Activated CD8-positive, alpha-beta memory T cell treated with anti-CD3 and anti-CD28 coated beads for 48 hours (primary cell): ENCODE measurements around the gene SPATA18.
"Not testable (repeated sequence)": the region's sequence is repeated elsewhere in the genome, so short reads cannot be mapped to it uniquely, and the experiment has no call there.

Source experiments
- DNase-seq, 3 experiments: peaks; one replicate each; pipeline ENCODE4 v3.0.0-alpha.2; 2020; ENCODE audit warnings: low read depth in 2 of 3, low spot score in 2 of 3

The SPATA18 gene

DNA sequence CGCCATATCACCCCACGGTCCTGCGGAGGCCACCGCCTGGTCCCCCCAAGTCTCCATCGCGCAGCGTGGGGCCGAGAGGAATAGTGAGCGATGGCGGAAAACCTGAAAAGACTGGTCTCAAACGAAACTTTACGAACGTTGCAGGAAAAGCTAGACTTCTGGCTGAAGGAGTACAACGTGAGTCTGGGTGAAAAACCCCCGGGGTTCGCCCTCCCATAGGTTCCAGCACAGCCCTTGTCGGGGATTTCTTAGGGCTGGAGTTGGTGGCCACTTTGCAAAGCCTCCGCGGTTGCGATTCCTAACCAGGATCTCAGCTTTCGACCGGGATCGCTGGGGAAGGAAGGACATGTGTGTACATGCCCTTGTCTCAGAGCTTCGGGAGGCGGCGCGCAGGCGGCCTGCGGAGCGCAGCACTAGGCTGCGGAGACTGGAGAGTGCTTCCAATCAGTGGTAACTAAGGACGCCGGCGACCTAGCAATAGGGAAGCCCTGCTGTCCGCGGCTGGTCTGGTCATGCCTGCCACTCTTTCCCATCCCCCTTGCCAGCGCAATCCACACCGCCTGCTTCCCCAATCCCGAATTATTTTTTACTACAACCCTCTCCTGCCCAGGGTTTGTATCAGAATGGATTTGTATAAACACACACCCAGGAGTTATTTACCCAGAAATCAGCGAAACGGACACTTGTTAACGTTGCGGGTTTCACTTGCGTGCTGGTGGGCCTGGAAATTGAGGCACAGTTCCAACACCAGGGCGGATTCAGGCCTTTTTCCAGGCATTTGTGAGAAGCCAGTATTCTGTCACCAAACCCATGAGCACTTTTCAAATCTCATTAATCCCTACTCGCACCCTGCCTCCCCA is 741 bp downstream of the SPATA18 start:
- no peak for DNase-seq

GRCh38 chr4:52052475-52052780 is 1.3 kb downstream of the SPATA18 start:
- DNase-seq, result no peak

DNA sequence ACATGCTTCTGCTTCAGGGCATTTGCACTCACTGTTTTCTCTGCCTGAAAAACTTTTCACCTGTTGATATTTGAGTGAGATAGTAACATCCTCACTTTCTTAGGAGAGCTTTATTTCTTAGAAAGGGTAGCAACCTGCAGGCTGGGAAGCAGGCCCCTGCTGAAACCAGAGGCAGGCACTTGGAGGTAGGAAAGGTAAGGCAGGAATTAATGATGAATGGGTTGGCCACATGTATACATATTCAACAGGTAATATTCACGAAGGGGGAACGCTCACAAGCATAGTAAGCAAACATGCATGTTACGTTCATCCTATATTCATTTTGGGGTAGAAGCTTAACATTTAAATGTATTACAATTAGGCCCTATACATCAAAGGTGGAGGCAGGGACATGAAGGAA is 3.1 kb downstream of the SPATA18 start:
- DNase-seq, result no peak

DNA sequence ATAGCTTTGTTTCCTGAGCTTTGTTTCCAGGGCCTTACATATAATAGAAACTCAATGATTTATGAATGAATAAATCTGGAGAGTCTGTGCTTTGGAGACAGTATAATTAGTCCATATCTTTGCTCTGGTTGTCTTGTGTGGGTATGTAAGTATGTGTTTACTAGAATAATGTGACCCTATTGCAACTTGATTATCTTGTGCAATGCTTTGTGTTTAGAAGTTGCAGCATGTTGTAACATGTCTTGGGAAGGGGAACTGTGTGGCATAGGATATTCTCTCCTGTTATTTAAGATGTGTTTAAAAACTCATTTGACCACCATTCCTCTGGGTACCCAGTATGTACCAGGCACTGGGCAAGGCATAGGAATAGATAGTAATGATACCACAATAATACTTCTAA is 6.1 kb downstream of the SPATA18 start:
- DNase-seq, result no peak

- DNase-seq, result no peak
These were observed 7.2 kb downstream of the SPATA18 start for GRCh38 chr4:52058275-52058674.

DNA sequence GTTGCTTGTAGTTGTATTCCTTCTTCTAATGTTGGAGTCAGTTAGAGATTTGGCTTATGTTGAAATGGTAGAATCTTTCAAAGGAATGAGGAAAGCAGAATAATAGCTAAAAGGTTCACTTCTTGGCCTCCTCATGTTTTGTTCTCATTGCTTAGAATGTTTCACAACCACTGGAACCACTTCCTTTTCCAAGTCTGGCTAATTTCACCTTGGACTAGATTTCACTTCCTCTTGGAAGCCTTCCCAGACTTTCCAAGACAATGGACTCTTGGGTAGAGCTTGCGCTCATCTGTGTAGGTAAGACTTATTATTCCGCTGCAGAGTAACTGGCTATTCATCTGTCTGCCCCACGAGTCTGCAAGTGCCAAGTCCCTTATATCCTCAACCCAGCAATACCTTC is 8.3 kb downstream of the SPATA18 start:
- DNase-seq, result no peak

- no peak for DNase-seq
These were observed 18.5 kb downstream of the SPATA18 start for GRCh38 chr4:52069571-52069970.

DNA sequence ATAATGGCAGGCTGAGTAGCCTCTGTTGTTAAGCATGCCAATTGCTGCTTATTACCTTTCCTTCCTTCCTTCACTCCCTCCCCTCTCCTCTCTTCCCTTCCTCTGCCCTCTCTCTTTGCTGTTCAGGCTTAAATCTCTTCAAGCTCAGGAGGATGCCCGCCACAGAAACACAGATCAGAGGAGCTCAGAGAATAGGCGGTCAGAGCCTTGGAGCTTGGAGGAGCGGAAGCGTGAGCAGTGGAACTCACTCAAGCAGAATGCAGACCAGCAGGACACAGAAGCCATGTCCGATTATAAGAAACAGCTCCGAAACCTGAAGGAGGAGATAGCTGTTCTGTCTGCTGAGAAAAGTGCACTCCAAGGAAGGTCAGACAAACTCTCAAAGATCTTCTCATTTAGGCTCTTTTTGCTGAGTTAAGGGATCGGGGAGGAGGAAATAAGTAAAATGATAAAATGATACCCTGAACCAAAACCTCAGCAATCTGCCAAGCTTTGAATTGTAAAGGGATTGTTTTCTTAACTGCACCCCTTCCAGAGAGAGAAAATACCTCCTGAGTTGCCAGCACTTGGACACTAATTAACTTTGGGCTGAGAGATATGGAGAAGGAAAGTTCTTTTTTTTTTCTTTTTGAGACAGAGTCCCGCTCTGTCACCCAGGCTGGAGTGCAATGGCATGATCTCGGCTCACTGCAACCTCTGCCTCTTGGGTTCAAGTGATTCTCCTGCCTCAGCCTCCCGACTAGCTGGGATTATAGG is 20.9 kb downstream of the SPATA18 start:
- no peak for DNase-seq

- DNase-seq, result no peak
These were observed 25.6 kb downstream of the SPATA18 start for GRCh38 chr4:52076731-52077130.

DNA sequence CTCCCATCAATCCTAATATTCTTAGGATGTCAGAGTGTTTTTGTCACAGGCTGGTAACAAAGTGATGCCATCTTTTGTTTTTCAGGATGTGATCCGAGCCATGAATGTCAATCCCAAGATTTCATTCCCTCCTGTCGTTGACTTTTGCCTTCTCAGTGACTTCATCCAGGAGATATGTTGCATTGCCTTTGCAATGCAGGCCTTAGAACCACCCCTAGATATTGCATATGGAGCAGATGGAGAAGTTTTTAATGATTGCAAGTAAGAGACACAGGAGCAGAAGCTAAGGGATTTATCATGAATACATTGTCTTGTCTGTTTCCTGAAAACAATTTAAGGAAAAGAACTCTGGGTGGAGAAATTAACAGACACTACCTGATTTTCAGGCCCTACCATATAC is 28.6 kb downstream of the SPATA18 start:
- DNase-seq, result no peak

DNA sequence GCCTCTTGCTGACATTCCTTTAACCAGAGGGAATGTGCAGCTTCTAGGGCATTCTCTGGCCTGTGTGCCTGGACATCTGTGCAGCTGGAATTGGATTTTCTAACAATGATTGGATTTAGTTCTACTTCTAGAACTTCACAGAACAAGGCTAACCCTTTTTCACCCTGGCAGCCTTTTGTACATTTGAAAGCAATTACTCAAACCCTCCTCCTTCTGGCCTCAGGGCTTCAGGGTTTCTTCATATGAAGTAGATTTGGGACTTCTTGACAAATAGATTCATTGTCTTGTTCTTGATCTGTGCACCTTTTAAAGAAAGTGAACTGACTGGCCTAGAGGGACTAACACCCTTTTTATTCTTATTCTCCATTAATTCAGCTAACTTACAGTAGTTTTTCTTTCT is 30.1 kb downstream of the SPATA18 start:
- no peak for DNase-seq

- DNase-seq, result not testable (repeated sequence)
These were observed 35.3 kb downstream of the SPATA18 start for GRCh38 chr4:52086425-52086824.

- DNase-seq, result no peak
These were observed 40.7 kb downstream of the SPATA18 start for GRCh38 chr4:52091801-52092200.

DNA sequence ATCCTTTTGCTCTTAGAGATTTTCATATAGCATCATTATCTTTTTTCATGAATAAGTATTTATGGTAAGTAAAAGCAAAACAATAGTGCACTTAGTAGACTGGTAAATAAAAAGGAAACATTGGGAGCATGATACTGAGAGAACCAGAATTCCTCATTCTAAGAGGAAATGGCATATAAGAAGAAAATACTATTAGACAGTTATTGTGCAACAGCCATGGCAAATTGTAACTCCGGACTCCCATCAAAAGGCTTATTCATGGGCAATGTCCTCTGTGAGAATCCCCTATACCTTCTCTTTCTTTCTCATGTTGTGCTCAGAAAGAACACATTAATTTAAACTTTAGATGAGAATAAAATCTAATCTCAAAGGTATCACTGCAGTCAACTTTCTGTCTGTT is 42.4 kb downstream of the SPATA18 start:
- no peak for DNase-seq

- no peak for DNase-seq
These were observed 43.5 kb downstream of the SPATA18 start for GRCh38 chr4:52094376-52095145.

GRCh38 chr4:52095374-52095773 is 44.3 kb downstream of the SPATA18 start:
- DNase-seq, result no peak

DNA sequence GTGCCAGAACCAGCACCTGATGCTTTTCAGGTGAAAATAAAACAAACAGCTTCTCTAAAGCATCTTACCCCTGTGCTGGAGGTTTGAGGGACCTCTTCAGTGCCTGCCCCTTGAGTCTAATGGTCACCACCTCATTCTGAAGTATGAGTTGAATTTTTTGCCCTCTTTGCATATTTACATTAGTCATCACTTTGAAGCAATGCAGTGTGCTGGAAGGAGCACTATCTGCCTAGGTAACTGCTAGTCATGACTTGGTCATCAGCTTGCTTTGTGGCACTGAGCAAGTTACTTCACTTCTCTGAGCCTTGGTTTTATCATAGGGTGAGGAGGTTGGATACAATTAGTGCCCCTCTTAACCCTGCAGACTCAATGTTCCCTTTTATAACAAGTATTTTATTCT is 44.9 kb downstream of the SPATA18 start:
- DNase-seq, result no peak

- no peak for DNase-seq
These were observed 47.5 kb downstream of the SPATA18 start for GRCh38 chr4:52098618-52099017.

GRCh38 chr4:52099860-52100461 is 48.9 kb downstream of the SPATA18 start:
- DNase-seq, result no peak

DNA sequence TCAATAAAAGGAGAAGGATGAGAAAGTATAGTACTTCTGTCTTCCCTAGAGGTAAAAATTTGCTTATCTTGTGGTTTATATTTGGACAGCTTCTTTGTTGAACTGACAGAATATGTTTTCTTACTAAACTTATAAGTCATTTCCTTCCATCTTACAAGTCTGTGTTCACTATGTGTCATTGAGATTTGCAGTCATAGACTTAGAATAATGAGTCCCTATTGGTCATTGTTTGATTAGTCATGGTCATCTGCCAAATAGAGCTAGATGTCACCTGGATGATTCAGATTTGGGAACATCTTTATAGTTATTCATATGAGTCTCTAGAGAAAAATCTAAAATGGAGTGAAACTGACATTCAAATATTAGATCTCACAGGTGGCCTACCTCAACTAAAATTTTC is 51.5 kb downstream of the SPATA18 start:
- DNase-seq, result no peak

DNA sequence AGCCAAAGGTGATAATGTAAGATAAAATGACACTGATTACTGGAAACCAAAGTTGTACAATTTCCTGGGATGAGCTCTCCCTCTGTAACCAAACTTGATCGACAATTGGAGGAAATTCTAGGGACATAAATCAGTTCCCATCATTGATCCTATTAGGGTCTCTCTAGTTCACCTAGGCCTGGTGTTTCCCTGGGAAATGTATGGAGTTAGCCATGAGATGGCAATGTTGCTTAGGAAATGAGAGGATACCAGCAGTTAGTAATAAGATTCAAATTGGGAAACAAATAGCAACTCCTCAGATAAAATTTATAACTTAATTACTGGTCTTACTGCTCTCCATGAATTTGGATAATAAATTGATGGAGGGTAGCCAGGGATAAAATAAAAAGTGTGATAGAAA is 52.2 kb downstream of the SPATA18 start:
- no peak for DNase-seq

DNA sequence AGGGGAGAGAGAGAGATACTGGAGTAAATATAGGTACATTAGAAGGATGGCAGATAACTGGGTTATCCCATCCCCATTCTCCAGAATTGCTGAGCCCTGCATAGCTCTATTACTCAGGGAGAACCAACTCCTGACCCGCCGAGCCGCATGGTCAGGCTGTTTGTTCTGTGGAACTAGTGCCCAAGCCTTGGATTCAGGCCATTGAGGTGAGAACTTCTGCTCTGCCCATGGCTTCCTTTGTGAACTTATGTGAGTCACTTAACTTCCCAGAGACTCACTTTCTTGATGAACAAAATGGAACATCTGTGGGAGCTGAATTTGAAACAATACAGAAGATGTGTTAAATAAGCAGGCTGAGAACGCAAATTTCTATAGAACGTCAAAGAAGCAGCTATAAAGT is 54.2 kb downstream of the SPATA18 start:
- no peak for DNase-seq
